H1 (cell line): Measurements from ENCODE around the gene CYP46A1. TPM values are rescaled to one million over a fixed set of nuclear protein-coding genes. Genes with fewer than 3 reads are reported as not detected.

Source experiments
- CEBPB ChIP-seq: IDR thresholded peaks from 2 replicates; pipeline ENCODE4 v1.6.1; 2012; ENCODE audit warnings: low read depth, low read length
- CHD2 ChIP-seq: IDR thresholded peaks from 2 replicates; pipeline ENCODE4 v1.6.1; 2012; ENCODE audit warnings: low read length, improper control_type of control experiment
- HDAC2 ChIP-seq, 2 experiments: fragments of 300-600 bp in 1 of 2; sonication (generic) in 1 of 2; IDR thresholded peaks; 2 replicates each; pipeline ENCODE4 v1.6.1; 2011 to 2012; ENCODE audit warnings: low read depth in 2 of 2, low read length in 2 of 2, mild to moderate bottlenecking in 2 of 2, moderate library complexity in 2 of 2, borderline replicate concordance in 1 of 2, inconsistent platforms in 1 of 2
- KDM4A ChIP-seq: IDR thresholded peaks from one replicate; pipeline ENCODE4 v1.7.1; 2012; ENCODE audit warnings: low read depth, mild to moderate bottlenecking, moderate library complexity, low read length, inconsistent platforms; ENCODE audit not compliant: severe bottlenecking
- POLR2AphosphoS5 ChIP-seq: IDR thresholded peaks from 2 replicates; pipeline ENCODE4 v1.6.1; 2011; ENCODE audit warnings: low read depth, low read length
- SRF ChIP-seq: IDR thresholded peaks from 2 replicates; pipeline ENCODE4 v1.6.1; 2011; ENCODE audit warnings: mild to moderate bottlenecking, low read depth, low read length, moderate library complexity
- polyA plus RNA-seq, 7 experiments: library from polyadenylated mRNA; depleted of rRNA in 3 of 7; stranded (reverse) in 5 of 7; unstranded in 2 of 7; fragments of >200 nt in 5 of 7; fragments of 200-250 nt in 2 of 7; gene quantifications; 1 replicate in 5 of 7; 2 replicates in 1 of 7; 4 replicates in 1 of 7; pipeline versions ENCODE4 v1.2.1 to v1.2.3, GENCODE V29; 2011 to 2013; ENCODE audit warnings: missing spikeins in 2 of 7, mixed read lengths in 2 of 7
- total RNA-seq: library from RNA; stranded (reverse); fragmentation: NEBNext Ultra II Directional; extraction: Animal tissue kit (Norgen Biotek cat#: 25700); gene quantifications from 2 replicates; pipeline ENCODE4 v1.2.1, GENCODE V29; 2021

CYP46A1 gene
- total and polyA plus RNA-seq, 2 of the 8 experiments (the other 6 are each of a cell fraction or from before 2014, with no cell fraction given), result 0.41 to 1.3 TPM

DNA sequence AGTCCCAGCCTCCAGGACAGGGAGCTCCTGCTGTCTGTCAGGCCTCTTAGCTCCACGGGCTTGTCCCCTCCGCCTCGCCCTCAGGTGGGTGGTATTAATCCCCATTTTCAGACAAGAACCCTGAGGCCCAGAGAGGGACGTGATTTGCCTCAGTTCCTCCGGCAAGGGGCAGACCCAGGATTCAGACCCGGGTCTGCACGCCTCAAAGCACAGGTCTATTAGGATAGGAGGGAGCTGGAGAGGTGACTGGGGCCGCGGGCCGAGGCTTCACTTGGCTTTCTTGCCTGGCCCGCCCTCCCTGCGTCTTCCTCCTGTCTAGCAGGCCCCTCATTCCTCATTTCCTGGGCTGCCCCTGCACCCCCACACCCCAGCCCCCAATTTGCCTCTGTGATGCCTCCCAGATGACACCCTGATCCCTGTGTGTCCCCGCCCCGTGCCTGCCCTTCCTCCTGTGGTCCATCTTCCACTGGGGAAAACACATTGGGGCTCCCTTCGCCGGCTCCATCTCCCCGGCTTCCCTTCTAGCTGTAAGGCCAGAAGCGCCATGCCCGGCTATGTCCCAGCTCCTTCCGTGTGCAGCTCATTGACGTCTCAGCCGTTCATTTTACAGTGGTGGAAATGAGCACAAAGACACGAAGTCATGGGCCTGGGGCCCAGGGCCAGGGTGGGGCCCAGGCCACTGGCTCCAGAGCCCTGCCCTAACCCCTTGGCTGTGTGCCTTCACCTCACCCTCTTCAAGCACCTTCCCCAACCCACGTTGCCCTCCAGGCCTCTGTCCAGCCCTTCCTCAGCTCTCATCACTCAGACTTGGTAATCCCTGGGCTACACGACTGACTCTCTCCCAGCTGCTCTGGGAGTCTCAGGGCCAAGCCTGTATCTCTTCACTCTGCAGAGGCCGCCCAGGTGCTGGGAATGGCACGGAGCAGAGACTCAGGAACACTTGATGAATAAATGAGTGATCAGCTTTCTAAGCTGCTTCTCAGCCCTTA lies 15.5 kb upstream of the CYP46A1 start (continued):
- TF ChIP-seq KDM4A (no peak), SRF (no peak), POLR2AphosphoS5 (no peak), CHD2 (no peak), HDAC2 (IDR thresholded peaks at IDR 0.05; ENCODE audit: borderline replicate concordance in 1 of 2, low read depth in 2 of 2, low read length in 2 of 2) (no peak), CEBPB (no peak)
